Measurements from ENCODE around the gene NKD1. TPM values are rescaled to one million over a fixed set of nuclear protein-coding genes. Genes with fewer than 3 reads are reported as not detected.
A peak's percentile ranks its signal among the peaks of the same experiment; 100 is the strongest.

The NKD1 gene
- total RNA-seq, 1 donor from 2014 or later = 1.7 TPM

DNA sequence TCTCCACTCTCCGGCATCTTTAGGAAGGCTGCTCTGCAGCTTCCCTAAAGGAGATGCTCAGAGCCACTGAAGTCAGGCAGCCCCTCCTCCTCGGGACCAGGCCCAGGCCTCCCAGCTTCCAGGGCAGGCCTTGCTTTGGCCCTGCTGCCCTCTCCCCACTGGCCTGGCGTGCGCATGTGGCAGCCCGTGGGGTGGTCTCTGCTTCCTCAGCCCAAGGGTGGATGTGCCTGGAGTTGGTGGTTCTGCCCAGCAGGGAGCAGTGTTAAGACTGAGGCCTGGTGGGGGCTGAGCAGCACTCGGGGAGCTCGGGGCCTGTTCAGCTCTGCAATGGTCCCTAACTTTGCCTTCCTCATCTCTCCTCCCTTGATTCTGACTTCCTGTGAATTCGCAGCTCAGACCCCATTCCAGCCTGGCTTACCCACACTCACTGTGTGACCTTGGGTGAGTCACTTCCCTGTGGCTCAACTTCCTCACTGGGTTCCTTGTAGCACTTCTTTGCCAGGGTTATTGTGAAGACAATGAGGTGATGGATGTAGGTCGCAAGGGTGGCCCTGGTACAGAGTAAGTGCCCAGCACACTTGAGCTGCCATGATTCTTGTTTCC, 63.2 kb downstream of the NKD1 start:
- no peaks in the 10 kb centered on the region for H3K27me3 ChIP-seq
- H3K36me3 ChIP-seq = no peaks in the 10 kb centered on the region
- no peak for DNase-seq (ENCODE audit: extremely low spot score in 2 of 2)
- H3K4me3 ChIP-seq = no peak overlapping the region
- TF ChIP-seq, protein P1, sequence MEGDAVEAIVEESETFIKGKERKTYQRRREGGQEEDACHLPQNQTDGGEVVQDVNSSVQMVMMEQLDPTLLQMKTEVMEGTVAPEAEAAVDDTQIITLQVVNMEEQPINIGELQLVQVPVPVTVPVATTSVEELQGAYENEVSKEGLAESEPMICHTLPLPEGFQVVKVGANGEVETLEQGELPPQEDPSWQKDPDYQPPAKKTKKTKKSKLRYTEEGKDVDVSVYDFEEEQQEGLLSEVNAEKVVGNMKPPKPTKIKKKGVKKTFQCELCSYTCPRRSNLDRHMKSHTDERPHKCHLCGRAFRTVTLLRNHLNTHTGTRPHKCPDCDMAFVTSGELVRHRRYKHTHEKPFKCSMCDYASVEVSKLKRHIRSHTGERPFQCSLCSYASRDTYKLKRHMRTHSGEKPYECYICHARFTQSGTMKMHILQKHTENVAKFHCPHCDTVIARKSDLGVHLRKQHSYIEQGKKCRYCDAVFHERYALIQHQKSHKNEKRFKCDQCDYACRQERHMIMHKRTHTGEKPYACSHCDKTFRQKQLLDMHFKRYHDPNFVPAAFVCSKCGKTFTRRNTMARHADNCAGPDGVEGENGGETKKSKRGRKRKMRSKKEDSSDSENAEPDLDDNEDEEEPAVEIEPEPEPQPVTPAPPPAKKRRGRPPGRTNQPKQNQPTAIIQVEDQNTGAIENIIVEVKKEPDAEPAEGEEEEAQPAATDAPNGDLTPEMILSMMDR (IDR thresholded peaks at IDR 0.05) = no peak
- TF ChIP-seq POLR2A (IDR thresholded peaks at IDR 0.05) (no peak), POLR2AphosphoS5 (IDR thresholded peaks at IDR 0.05; ENCODE audit: insufficient read depth in 1 of 2, low read depth in 1 of 2) (no peak)
- intact Hi-C loops (cut with DNase I) = no loop called here
- peaks cover 23% of the 10 kb centered on the region for H3K4me1 ChIP-seq
- no peak overlapping the region for H3K27ac ChIP-seq
- H3K9me3 ChIP-seq = no peaks in the 10 kb centered on the region

DNA sequence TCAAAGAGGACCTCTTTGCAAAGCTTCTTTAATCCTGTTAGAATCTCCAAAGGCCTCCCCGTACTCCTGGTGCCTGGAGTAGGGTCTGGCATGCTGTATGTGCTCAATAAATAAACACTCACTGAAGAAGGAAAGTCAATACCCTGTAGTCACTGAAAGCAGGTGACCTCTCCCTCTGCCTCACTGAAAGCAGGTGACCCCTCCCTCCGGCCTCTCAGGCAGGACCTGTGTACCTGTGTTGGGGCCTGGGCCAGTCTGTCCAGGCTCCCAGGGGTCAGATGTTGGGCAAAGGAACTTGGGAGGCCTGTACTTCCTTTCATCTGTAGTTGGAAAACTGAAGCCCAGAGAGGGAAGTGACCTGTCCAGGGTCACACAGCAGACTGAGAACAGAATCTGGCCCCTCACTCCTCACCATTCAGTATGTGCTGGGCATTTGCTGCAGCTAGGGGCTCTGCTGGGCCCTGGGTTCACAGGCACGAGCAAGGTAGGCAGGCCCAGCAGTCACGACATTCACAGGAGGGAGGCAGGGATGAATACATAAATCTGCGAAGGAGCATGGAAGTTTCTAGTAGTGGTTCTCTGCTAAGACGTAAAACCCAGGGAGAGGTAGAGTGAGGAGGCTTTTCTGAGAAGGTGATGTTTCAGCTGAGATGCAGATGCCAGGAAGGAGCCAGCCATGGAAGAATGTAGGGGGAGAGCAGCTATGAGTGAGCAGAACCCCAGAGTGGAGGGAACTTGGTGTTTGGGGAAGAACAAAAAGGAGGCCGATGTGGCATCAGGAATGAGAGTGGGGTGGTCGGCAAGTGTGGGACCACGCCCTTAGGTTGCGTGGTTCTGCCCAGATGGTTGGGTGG, 64.0 kb downstream of the NKD1 start:
- Histone ChIP-seq H3K4me1 (peaks cover 23% of the 10 kb centered on the region), H3K27me3 (no peaks in the 10 kb centered on the region), H3K27ac (no peak overlapping the region), H3K9me3 (no peaks in the 10 kb centered on the region), H3K4me3 (no peak overlapping the region), H3K36me3 (no peaks in the 10 kb centered on the region)
- intact Hi-C loops (cut with DNase I) = no loop called here
- no peak for TF ChIP-seq POLR2A (IDR thresholded peaks at IDR 0.05)
- no peak for DNase-seq (ENCODE audit: extremely low spot score in 2 of 2)

DNA sequence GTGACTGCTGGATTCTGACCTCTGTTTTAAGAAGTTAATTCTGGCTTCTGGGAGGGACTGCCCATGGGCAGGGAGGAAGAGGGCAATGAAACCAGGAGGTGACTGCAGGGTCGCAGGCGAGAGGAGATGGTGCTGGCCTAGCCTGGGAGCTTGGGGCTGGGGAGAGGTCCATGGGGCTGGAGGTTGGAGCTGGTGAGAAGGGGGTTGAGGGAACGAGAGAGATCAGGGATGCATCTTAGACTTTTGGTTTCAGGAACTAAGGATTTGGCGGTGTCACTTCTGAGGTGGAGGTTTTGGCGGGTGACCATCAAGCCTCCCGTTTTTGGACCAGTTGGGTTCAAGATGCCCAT, 64.6 kb downstream of the NKD1 start:
- Histone ChIP-seq H3K36me3 (no peaks in the 10 kb centered on the region), H3K9me3 (no peaks in the 10 kb centered on the region), H3K27me3 (no peaks in the 10 kb centered on the region), H3K4me1 (peaks cover 23% of the 10 kb centered on the region), H3K27ac (peak overlapping the region; percentile 70), H3K4me3 (no peak overlapping the region)
- intact Hi-C loops (cut with DNase I) = no loop called here
- TF ChIP-seq POLR2AphosphoS5 (IDR thresholded peaks at IDR 0.05; ENCODE audit: insufficient read depth in 1 of 2, low read depth in 1 of 2) (no peak), POLR2A (IDR thresholded peaks at IDR 0.05) (no peak)
- TF ChIP-seq, protein P1 (IDR thresholded peaks at IDR 0.05) = no peak
- no peak for DNase-seq (ENCODE audit: extremely low spot score in 2 of 2)

DNA sequence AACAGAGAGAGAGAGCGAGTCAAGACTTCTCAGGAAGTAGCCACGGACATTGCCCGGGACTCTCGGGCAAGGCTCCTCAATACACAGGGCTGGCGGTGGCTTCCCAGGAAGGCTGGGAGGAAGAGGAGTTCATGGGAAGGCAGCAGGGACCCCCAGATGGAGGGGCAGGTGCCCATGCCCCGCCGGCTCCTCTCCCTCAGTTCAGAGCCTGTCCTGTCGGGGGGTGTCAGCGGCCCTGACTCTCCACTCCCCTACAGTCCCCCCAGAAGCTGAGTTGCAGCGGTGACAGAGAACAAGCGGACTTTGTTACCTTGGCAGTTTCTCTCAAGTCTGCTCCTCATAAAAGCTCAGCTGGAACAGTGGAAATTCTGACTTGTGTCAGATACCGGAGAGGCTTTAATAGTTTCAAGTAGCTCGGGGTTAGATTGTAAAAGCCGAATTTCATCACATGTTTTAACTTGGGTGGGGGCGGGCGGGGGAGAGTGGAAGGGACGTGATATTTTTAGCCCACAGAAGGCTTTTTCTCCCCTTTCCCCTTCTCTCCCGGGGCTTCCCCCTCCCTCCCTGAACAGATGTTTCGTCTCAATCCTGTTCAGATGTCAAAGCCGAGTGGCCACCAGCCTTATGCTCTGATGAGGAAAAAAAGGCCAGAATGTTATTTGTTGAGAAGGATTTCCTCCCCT, 65.2 kb downstream of the NKD1 start:
- no peak overlapping the region for H3K4me3 ChIP-seq
- TF ChIP-seq, protein P1 (IDR thresholded peaks at IDR 0.05) = no peak
- TF ChIP-seq POLR2A (IDR thresholded peaks at IDR 0.05) = no peak
- peak; percentile 37 to 40 for TF ChIP-seq POLR2AphosphoS5 (IDR thresholded peaks at IDR 0.05; ENCODE audit: insufficient read depth in 1 of 2, low read depth in 1 of 2)
- H3K4me1 ChIP-seq = peaks cover 23% of the 10 kb centered on the region
- no peaks in the 10 kb centered on the region for H3K9me3 ChIP-seq
- intact Hi-C loops (cut with DNase I) = no loop called here
- H3K36me3 ChIP-seq = no peaks in the 10 kb centered on the region
- peak in 1 of 2 donors; percentile 93 for DNase-seq (ENCODE audit: extremely low spot score in 2 of 2)
- peak overlapping the region; percentile 70 for H3K27ac ChIP-seq
- H3K27me3 ChIP-seq = no peaks in the 10 kb centered on the region

DNA sequence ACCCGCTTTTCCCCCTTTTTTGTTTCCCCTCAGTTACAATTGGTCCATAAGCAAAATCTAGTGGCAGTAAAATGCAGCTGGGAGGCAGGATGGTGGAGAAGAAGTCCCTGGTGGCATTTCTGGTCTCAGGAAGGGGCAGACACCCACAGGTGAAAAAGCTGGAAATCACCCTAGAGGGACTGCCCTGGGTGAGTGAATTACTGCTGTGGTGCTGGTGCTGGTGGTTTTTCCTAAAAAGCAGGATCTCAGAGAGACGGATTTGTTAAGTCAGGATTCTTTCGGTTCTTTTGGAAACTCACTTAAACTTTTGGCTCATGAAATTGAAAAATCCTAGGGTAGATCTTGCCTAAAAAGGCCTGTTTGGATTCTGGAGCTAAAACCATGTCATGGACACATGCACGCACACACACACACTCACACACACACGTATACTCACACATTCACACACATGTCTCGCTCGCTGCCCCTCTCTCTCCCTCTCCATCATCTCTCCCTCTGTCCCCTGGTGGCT, 65.8 kb downstream of the NKD1 start:
- Histone ChIP-seq H3K27me3 (no peaks in the 10 kb centered on the region), H3K36me3 (no peaks in the 10 kb centered on the region), H3K9me3 (no peaks in the 10 kb centered on the region), H3K4me1 (peaks cover 23% of the 10 kb centered on the region), H3K27ac (peak overlapping the region; percentile 35), H3K4me3 (no peak overlapping the region)
- DNase-seq (ENCODE audit: extremely low spot score in 2 of 2) = no peak
- TF ChIP-seq, protein P1 (IDR thresholded peaks at IDR 0.05) = no peak
- no peak for TF ChIP-seq POLR2AphosphoS5 (IDR thresholded peaks at IDR 0.05; ENCODE audit: insufficient read depth in 1 of 2, low read depth in 1 of 2)
- TF ChIP-seq POLR2A (IDR thresholded peaks at IDR 0.05) = no peak
- intact Hi-C loops (cut with DNase I) = no loop called here

All from vagina (tissue), 2 donors.